Measurements from ENCODE around the gene DMAC2.
"Not testable (repeated sequence)": the region's sequence is repeated elsewhere in the genome, so short reads cannot be mapped to it uniquely, and the experiment has no call there.

Gene DMAC2

DNA sequence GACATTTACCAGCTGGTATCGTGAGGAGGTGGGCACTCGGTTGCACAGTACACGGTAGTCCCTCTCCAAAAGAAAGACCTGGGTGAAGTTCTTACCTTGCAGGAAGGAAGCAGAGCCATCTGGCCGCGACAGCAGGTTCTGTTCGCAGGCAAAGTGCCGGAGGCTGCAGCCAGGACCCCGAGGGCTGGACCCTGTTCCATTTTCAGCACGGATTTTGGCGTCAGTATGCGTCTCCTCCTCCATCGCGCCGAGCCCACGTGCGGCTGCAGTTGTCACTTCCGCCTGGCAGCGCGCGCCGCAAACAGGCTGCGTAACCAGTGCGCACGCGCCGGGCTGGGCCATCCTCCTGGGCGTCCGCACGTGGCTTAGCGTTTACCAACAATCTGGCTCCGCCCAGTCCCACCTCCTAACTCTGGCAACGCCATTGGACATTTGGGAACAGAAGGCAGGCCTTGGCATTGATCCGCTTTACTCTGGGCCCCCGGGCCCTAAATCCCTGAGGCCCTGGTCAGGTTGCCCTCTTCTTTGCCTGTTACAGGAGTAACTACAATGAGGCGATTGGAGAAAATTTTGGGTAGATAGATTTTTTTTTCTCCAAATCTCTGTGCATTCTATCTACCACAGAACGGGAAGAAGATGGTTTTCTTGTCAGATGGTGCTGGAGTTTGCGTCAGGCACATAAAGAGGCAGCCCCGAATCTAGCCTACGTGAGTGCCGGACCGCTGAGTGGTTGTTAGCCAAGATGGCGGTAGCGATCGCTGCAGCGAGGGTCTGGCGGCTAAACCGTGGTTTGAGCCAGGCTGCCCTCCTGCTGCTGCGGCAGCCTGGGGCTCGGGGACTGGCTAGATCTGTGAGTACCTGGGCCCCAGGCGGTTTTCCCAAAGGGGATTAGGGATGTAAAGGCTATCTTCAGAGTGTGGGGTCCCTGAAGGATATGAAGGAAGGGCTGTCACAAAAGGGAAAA is 42.3 kb downstream of the DMAC2 start, which contains the start of the genes BCKDHA and EXOSC5:
Gene BCKDHA (plus strand): TSS at position 733 of the 964 bp plus-strand sequence. CDS start 10 bp downstream, at position 743.
Gene EXOSC5 (minus strand): TSS at position 274 of the 964 bp plus-strand sequence. CDS start 31 bp downstream, at position 243.
- DNase-seq: peak; percentile 99

DNA sequence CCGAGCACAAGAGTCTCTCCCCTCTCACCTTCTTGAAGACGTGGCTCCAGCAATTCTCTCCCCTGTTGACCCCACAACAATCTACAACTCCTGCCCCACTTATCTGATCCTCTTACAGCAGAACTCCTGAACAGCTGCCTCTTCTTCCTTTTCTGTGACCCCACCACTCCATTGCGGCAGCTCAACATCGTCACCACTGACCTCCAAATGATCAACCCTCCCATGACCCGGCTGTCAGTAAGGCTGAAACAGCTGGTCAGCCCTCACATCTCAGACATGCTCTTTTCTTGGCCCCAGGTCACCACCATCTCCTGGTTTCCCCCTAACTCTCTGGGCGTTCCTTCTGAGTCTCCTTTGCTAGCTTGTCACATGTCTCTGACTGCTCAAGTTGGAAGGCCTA is 44.4 kb downstream of the DMAC2 start:
- DNase-seq: no peak

DNA sequence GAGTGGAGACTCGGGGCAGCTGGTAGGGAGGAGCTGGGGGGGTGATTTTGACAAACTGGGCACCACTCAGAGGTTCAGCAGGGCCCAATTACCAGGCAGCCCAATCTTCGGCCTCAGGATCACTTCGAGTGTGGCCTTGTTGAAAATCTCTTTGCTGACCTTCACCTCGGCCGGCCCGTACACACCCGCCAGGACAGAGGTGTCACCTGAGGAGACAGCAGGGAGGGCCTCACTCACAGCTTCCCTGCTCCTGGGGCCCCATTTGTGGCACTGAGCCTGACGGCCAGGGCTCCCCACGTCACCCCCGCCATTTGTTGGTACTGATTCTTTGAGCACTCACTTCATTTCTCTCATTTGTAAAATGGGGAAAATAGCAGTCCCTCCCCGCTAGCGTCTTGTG is 46.9 kb downstream of the DMAC2 start:
- DNase-seq: no peak

DNA sequence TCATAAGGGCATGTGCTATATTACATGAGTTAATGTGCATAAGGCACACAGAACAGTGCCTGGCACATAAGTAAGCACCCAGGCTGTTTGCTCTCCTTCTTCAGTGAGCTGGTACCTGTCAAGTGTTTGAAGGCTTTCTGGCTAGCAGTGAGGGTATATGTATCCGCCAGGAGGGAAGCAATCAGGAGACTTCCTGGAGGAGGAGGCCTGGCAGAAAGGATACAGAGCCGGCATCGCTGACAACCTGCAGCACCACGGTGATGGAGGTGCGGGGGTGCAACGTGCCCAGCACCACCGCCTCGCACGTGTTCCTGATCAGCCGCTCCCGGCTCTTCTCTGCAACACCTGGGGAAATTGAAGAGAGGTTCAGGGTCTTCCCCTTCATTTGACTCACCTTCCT is 48.1 kb downstream of the DMAC2 start:
- DNase-seq: no peak

DNA sequence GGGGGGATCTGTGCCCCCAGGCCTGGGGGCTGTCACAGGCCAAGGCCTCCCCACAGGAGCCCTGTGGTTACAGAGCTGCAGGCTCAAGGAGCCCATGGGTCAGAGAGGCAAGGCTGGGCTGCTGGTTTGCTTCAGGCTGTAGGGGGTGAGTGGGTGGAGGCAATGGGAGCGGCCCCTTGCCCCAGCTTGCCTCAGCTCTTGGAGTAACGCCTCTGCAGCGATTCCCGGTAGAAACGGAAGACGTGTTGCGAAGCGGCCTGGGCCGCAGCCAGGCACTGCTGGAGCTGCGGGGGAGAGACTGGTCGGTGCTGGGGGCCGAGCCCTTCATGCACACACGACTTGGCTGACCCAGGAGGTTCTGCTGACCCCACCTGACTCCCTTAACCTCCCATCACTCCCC is 53.3 kb downstream of the DMAC2 start:
- DNase-seq: no peak

DNA sequence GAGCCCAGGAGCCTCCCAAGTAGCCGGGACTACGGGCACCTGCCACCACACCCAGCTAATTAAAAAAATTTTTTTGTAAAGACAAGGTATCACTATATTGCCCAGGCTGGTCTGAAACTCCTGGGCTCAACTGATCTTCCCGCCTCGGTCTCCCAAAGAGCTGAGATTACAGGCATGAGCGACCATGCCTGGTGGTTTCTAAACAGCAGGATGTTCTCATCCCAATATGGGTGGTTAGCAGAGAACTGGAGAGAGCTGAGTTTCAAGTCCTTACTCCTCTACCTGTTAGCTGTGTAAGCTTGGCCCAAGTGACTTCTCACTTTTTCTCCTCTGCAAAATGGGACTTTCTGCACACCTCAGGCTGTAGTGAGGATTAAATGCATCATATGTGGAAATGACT is 55.4 kb downstream of the DMAC2 start:
- DNase-seq: no peak

DNA sequence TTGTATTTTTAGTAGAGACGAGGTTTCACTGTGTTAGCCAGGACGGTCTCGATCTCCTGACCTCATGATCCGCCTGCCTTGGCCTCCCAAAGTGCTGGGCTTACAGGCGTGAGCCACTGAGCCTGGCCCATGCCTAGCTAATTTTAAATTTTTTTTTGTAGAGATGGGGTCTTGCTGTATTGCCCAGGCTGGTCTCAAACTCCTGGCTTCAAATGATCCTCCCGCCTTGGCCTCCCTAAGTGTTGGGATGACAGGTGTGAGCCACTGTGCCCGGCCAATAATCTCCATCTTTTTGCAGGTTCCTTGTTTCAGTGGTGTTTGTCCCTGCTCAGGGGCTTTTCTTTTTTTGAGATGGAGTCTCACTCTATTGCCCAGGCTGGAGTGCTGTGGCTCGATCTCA is 58.2 kb downstream of the DMAC2 start:
- not testable (repeated sequence) for DNase-seq
